HG03139 (cell line): ENCODE data around the gene PHACTR1.
"Not testable (repeated sequence)": the region's sequence is repeated elsewhere in the genome, so short reads cannot be mapped to it uniquely, and the experiment has no call there.

Source experiments
- ATAC-seq: cut with Tn5 transposase; IDR thresholded peaks from one replicate; pipeline ENCODE4 v1.9.1; 2021; ENCODE audit not compliant: unreplicated experiment

Gene PHACTR1

GRCh38 chr6:12748815-12749521, 32.4 kb downstream of the PHACTR1 start:
- no peak for ATAC-seq

- no peak for ATAC-seq
These were observed 33.2 kb downstream of the PHACTR1 start for GRCh38 chr6:12749531-12750379.

- ATAC-seq: no peak
These were observed 33.8 kb downstream of the PHACTR1 start for GRCh38 chr6:12750416-12750815.

- ATAC-seq: no peak
These were observed 35.2 kb downstream of the PHACTR1 start for GRCh38 chr6:12751694-12752325.

GRCh38 chr6:12753036-12753435, 36.5 kb downstream of the PHACTR1 start:
- no peak for ATAC-seq

GRCh38 chr6:12760226-12760625, 43.7 kb downstream of the PHACTR1 start:
- no peak for ATAC-seq

GRCh38 chr6:12760911-12761310, 44.3 kb downstream of the PHACTR1 start:
- no peak for ATAC-seq

- ATAC-seq: no peak
These were observed 45.0 kb downstream of the PHACTR1 start for GRCh38 chr6:12761376-12762115.

GRCh38 chr6:12762731-12763434, 46.3 kb downstream of the PHACTR1 start:
- ATAC-seq: not testable (repeated sequence)

GRCh38 chr6:12766365-12766764, 49.8 kb downstream of the PHACTR1 start:
- ATAC-seq: no peak

GRCh38 chr6:12767016-12767415, 50.4 kb downstream of the PHACTR1 start:
- ATAC-seq: no peak

GRCh38 chr6:12769556-12770256, 53.1 kb downstream of the PHACTR1 start:
- ATAC-seq: no peak

- no peak for ATAC-seq
These were observed 55.8 kb downstream of the PHACTR1 start for GRCh38 chr6:12772416-12772815.

- no peak for ATAC-seq
These were observed 59.7 kb downstream of the PHACTR1 start for GRCh38 chr6:12776291-12776690.

- ATAC-seq: no peak
These were observed 63.2 kb downstream of the PHACTR1 start for GRCh38 chr6:12779772-12780171.

- ATAC-seq: no peak
These were observed 65.6 kb downstream of the PHACTR1 start for GRCh38 chr6:12782136-12782535.

- no peak for ATAC-seq
These were observed 68.7 kb downstream of the PHACTR1 start for GRCh38 chr6:12785301-12785700.

- ATAC-seq: no peak
These were observed 69.4 kb downstream of the PHACTR1 start for GRCh38 chr6:12785921-12786320.

GRCh38 chr6:12791371-12791770, 74.8 kb downstream of the PHACTR1 start:
- ATAC-seq: no peak

- no peak for ATAC-seq
These were observed 81.8 kb downstream of the PHACTR1 start for GRCh38 chr6:12798326-12798725.
